Measurements from ENCODE around the gene ZSCAN21.

Gene ZSCAN21

DNA sequence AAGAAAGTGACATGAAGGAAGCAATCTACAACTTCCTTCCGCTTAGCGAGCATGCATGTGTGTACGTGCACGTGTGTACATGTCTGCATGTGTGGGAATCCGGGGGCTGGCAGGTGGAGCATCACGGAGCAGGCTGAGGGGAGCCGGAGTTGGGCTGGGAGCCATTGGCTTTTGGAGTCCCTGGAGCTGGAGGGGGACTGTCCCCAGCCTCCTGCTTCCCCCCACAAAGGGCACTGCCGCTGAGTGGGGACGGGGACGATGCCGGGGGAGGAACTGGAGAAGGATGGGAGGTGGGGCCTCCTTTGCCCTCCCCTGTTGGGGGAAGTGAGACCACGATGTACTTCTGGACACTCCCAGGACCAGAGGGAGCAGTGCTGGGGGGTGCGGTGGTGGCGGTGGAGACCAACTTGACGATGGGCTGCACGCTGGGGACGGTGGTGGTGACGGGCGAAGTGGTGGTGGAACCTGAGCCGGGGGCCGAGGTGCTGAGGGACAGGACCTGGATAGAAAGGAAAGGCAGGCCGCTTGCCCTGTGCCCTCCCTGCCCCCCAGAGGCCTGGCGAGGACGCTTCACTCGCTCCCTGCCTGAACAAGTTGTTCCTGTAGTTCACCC is 57.7 kb downstream of the ZSCAN21 start:
- DNase-seq (ENCODE audit: extremely low spot score), result no peak
- CTCF ChIA-PET, result no interaction called here
- TF ChIP-seq SUZ12 (IDR thresholded peaks at IDR 0.05), result no peak
- TF ChIP-seq FOXM1 (IDR thresholded peaks at IDR 0.05; ENCODE audit: borderline replicate concordance), result no peak
- POLR2A ChIA-PET, result interaction anchor here (1.0 kb wide), 1 partner anchor 18 kb away, joined by 4 read pairs; no protein-coding TSS in a partner anchor

DNA sequence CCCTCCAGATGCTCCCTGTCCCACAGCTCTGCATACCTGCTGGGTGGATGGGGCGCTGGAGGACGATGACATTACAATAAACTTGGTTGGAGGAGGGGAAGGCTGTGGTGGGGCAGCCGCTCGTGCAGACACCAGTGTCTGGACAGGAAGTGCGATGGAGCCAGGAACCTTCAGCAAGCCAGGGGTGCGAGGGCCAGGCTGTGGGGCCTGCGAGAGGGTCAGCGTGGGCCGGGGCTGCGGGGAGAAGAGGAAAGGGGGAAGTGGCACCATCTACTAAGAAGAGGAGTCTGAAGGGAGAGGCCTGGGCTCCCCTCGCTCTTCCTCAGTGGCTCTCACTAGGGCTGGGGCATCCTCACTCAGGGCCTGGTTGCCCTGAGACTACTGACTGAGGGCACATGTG is 58.3 kb downstream of the ZSCAN21 start:
- CTCF ChIA-PET, result no interaction called here
- DNase-seq (ENCODE audit: extremely low spot score), result no peak
- POLR2A ChIA-PET, result interaction anchor here (1.0 kb wide), 1 partner anchor 17 kb away, joined by 4 read pairs; no protein-coding TSS in a partner anchor
- TF ChIP-seq HDGF (IDR thresholded peaks at IDR 0.05; ENCODE audit: borderline replicate concordance), result no peak
- TF ChIP-seq FOXM1 (IDR thresholded peaks at IDR 0.05; ENCODE audit: borderline replicate concordance), result no peak
- no peak for TF ChIP-seq ARNT (IDR thresholded peaks at IDR 0.05)
- TF ChIP-seq BHLHE40 (IDR thresholded peaks at IDR 0.05; ENCODE audit: borderline replicate concordance), result no peak
- no peak for TF ChIP-seq ZNF384 (IDR thresholded peaks at IDR 0.05)
- no peak for TF ChIP-seq FOXK2 (IDR thresholded peaks at IDR 0.05)

DNA sequence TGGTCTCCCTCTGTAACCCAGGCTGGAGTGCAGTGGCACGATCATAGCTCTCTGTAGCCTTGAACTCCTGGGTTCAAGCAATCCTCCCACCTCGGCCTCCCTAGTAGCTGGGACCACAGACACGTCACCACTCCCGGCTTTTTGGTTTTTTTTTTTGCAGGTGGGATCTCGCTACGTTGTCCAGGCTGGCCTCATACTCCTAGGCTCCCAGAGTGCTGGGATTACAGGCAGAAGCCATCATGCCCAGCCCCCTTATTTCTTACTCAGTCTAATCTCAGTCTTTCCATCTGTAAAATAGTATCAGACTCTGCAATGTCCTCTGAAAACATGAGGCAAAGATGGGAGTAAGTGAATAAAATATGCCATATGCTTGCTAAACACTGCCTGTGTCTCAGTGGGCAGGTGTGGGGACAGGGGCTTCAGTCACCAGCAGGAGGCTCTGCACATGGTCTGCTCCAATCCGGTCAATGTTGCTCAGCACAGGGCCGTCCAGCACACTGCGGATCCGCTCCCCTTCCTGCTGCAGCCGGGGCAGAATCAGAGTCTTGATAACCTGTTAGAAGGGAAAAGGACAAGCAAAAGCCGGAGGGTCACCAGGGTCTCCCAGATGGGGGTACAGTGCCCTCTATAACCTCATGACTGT is 60.1 kb downstream of the ZSCAN21 start:
- TF ChIP-seq SP1 (IDR thresholded peaks at IDR 0.05) (no peak), FOXA1 (IDR thresholded peaks at IDR 0.05) (no peak), ELF4 (IDR thresholded peaks at IDR 0.05) (no peak), LEF1 (IDR thresholded peaks at IDR 0.05; ENCODE audit: borderline replicate concordance) (no peak), L3MBTL2 (conservative IDR thresholded peaks at IDR 0.05) (no peak)
- TF ChIP-seq, protein P1, sequence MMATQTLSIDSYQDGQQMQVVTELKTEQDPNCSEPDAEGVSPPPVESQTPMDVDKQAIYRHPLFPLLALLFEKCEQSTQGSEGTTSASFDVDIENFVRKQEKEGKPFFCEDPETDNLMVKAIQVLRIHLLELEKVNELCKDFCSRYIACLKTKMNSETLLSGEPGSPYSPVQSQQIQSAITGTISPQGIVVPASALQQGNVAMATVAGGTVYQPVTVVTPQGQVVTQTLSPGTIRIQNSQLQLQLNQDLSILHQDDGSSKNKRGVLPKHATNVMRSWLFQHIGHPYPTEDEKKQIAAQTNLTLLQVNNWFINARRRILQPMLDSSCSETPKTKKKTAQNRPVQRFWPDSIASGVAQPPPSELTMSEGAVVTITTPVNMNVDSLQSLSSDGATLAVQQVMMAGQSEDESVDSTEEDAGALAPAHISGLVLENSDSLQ (IDR thresholded peaks at IDR 0.05), result no peak
- ChIA-PET POLR2A (no interaction called here), CTCF (no interaction called here)
- no peak for DNase-seq (ENCODE audit: extremely low spot score)

DNA sequence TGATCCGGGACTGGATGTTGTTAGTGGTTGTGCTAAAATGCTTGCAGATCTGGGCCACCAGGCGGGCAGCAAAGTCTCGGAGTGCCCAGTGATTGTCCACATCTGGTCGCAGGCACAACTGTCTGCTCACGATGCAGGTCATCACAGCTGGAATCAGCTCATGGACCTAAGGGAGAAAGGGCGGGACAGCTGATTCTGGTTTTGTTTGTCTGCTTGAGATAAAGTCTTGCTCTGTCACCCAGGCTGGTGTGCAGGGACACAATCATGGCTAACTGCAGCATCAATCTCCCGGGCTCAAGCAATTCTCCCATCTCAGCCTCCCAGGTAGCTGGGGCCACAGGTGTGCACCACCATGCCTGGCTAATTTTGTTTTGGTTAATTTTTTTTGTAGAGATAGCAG is 61.6 kb downstream of the ZSCAN21 start:
- no peak for DNase-seq (ENCODE audit: extremely low spot score)
- ChIA-PET CTCF (no interaction called here), POLR2A (interaction anchor here (1.2 to 5.9 kb wide), 3 partner anchors 10 to 18 kb away, joined by 3 to 40 read pairs (median 3); partner anchors contain the start of genes AP4M1, MBLAC1 and MCM7)
- TF ChIP-seq CTBP1 (IDR thresholded peaks at IDR 0.05; ENCODE audit: borderline replicate concordance), result no peak
- TF ChIP-seq L3MBTL2 (conservative IDR thresholded peaks at IDR 0.05), result no peak
- TF ChIP-seq ELF4 (IDR thresholded peaks at IDR 0.05), result no peak
- no peak for TF ChIP-seq NFRKB (IDR thresholded peaks at IDR 0.05)
- TF ChIP-seq SP1 (IDR thresholded peaks at IDR 0.05), result no peak

DNA sequence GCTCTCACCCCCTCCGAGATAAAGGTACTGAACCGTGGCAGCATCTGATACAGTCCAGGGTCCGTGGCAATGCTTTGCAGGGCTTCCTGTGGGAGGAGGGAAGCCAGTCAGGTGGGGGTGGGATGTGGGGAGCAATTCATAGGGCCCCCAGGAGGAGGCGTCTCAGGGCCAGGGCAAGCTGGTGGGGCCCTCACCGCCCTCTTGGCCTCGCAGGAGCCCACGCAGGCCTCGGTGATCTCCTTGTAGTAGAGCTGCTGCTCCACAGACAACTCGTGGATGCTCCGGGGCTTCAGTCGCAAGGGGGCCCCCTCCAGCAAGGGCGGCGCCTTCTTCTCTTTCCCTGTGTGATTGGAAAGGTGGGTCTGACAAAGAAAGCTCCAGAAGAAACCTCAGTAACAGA is 62.3 kb downstream of the ZSCAN21 start:
- no peak for DNase-seq (ENCODE audit: extremely low spot score)
- TF ChIP-seq ARNT (IDR thresholded peaks at IDR 0.05) (no peak), SP1 (IDR thresholded peaks at IDR 0.05) (no peak), ELF4 (IDR thresholded peaks at IDR 0.05) (no peak), FOXK2 (IDR thresholded peaks at IDR 0.05) (no peak), BHLHE40 (IDR thresholded peaks at IDR 0.05; ENCODE audit: borderline replicate concordance) (no peak), LEF1 (IDR thresholded peaks at IDR 0.05; ENCODE audit: borderline replicate concordance) (no peak), L3MBTL2 (conservative IDR thresholded peaks at IDR 0.05) (no peak), FOXM1 (IDR thresholded peaks at IDR 0.05; ENCODE audit: borderline replicate concordance) (no peak), CTBP1 (IDR thresholded peaks at IDR 0.05; ENCODE audit: borderline replicate concordance) (no peak), SUZ12 (IDR thresholded peaks at IDR 0.05) (no peak), NFRKB (IDR thresholded peaks at IDR 0.05) (no peak), TARDBP (IDR thresholded peaks at IDR 0.05) (no peak), FOXA1 (IDR thresholded peaks at IDR 0.05) (no peak), ZNF384 (IDR thresholded peaks at IDR 0.05) (no peak)
- TF ChIP-seq, protein P1 (IDR thresholded peaks at IDR 0.05), result no peak
- POLR2A ChIA-PET, result interaction anchor here (1.2 to 5.9 kb wide), 3 partner anchors 10 to 19 kb away, joined by 3 to 40 read pairs (median 3); partner anchors contain the start of genes AP4M1, MBLAC1 and MCM7
- CTCF ChIA-PET, result no interaction called here

Data from HEK293T (cell line).